GM23338 (cell line): Measurements from ENCODE around the gene MGAT2. TPM values are rescaled to one million over a fixed set of nuclear protein-coding genes. Genes with fewer than 3 reads are reported as not detected.

ENCODE experiments used
- ATAC-seq: fragments of 200-7000 bp; cut with Tn5 transposase; 3 replicates; pipeline ENCODE4 v1.9.1; 2020
- DNase-seq: peaks from one replicate; pipeline ENCODE4 v3.0.0-alpha.2; 2015; ENCODE audit warnings: low spot score
- H2AFZ ChIP-seq: fragments of 200-600 bp; sonication (generic); 2 replicates; pipeline ENCODE4 v1.8.0; 2016; ENCODE audit warnings: antibody characterized with exemption, mild to moderate bottlenecking, moderate library complexity
- H3F3A ChIP-seq: fragments of 200-600 bp; sonication (generic); replicated peaks from 2 replicates; pipeline ENCODE4 v1.8.0; 2017; ENCODE audit warnings: antibody characterized with exemption, mixed run types, low read depth
- H3K27ac ChIP-seq: fragments of 200-600 bp; sonication (generic); 2 replicates; pipeline ENCODE4 v1.6.1; 2016; ENCODE audit warnings: low read depth
- H3K27me3 ChIP-seq: fragments of 200-600 bp; sonication (generic); 2 replicates; pipeline ENCODE4 v1.8.0; 2016; ENCODE audit warnings: mild to moderate bottlenecking, mixed run types, moderate library complexity; ENCODE audit not compliant: insufficient read depth
- H3K36me3 ChIP-seq: fragments of 200-600 bp; sonication (generic); 2 replicates; pipeline ENCODE4 v1.8.0; 2016; ENCODE audit warnings: mild to moderate bottlenecking; ENCODE audit not compliant: insufficient read depth
- H3K4me1 ChIP-seq: fragments of 200-600 bp; sonication (generic); 2 replicates; pipeline ENCODE4 v1.8.0; 2016; ENCODE audit warnings: mild to moderate bottlenecking, moderate library complexity; ENCODE audit not compliant: insufficient read depth
- H3K4me2 ChIP-seq: fragments of 200-600 bp; sonication (generic); 2 replicates; pipeline ENCODE4 v1.7.1; 2017; ENCODE audit warnings: mixed run types
- H3K4me3 ChIP-seq: fragments of 200-600 bp; sonication (generic); 2 replicates; pipeline ENCODE4 v1.6.1; 2016; ENCODE audit warnings: mixed run types
- H3K79me2 ChIP-seq: fragments of 200-600 bp; sonication (generic); replicated peaks from 2 replicates; pipeline ENCODE4 v1.8.0; 2017; ENCODE audit warnings: mild to moderate bottlenecking; ENCODE audit not compliant: insufficient read depth
- H3K9me2 ChIP-seq: fragments of 200-600 bp; sonication (generic); 2 replicates; pipeline ENCODE4 v1.8.0; 2017; ENCODE audit not compliant: insufficient read depth
- H4K20me1 ChIP-seq: fragments of 200-600 bp; sonication (generic); replicated peaks from 2 replicates; pipeline ENCODE4 v1.8.0; 2017; ENCODE audit warnings: mild to moderate bottlenecking; ENCODE audit not compliant: insufficient read depth
- H3K27ac Mint-ChIP-seq: 2 replicates; pipeline ENCODE4 v1.8.0; 2020; ENCODE audit warnings: inconsistent platforms, mild to moderate bottlenecking, moderate library complexity, mixed read lengths
- H3K27me3 Mint-ChIP-seq: 3 replicates; pipeline ENCODE4 v1.8.0; 2022; ENCODE audit warnings: low read depth, mild to moderate bottlenecking, moderate library complexity, mixed read lengths, inconsistent platforms; ENCODE audit not compliant: insufficient read depth, poor library complexity
- H3K36me3 Mint-ChIP-seq: 3 replicates; pipeline ENCODE4 v1.8.0; 2021; ENCODE audit warnings: low read depth, mild to moderate bottlenecking, inconsistent platforms, moderate library complexity, mixed read lengths
- H3K4me1 Mint-ChIP-seq: 3 replicates; pipeline ENCODE4 v1.8.0; 2020; ENCODE audit warnings: mild to moderate bottlenecking, inconsistent platforms, mixed read lengths
- H3K4me3 Mint-ChIP-seq: 3 replicates; pipeline ENCODE4 v1.8.0; 2021; ENCODE audit warnings: moderate library complexity, mild to moderate bottlenecking, inconsistent platforms, mixed read lengths
- H3K9me3 Mint-ChIP-seq: 3 replicates; pipeline ENCODE4 v1.8.0; 2020; ENCODE audit warnings: moderate library complexity, mild to moderate bottlenecking, inconsistent platforms, mixed read lengths
- CREB1 ChIP-seq: fragments of 250-450 bp; sonication (Bioruptor Pico); IDR thresholded peaks from 2 replicates; pipeline ENCODE4 v1.5.0; 2020; ENCODE audit warnings: low read depth, mild to moderate bottlenecking, moderate library complexity
- CTCF ChIP-seq, 2 experiments: fragments of 200-600 bp in 1 of 2; sonication (generic) in 1 of 2; conservative IDR thresholded peaks; 2 replicates each; pipeline versions ENCODE4 v1.5.1 to v1.6.1; 2016 to 2017; ENCODE audit warnings: antibody characterized with exemption in 2 of 2, low read depth in 2 of 2, mild to moderate bottlenecking in 2 of 2, moderate library complexity in 1 of 2
- EZH2 ChIP-seq: fragments of 200-600 bp; sonication (generic); IDR thresholded peaks from one replicate; pipeline ENCODE4 v1.8.0; 2017; ENCODE audit warnings: antibody characterized with exemption, mild to moderate bottlenecking, low read depth; ENCODE audit not compliant: unreplicated experiment
- EZH2phosphoT487 ChIP-seq: fragments of 200-600 bp; sonication (generic); IDR thresholded peaks from one replicate; pipeline ENCODE4 v1.8.1; 2018; ENCODE audit warnings: antibody characterized with exemption; ENCODE audit not compliant: unreplicated experiment
- POLR2AphosphoS5 ChIP-seq: IDR thresholded peaks from 2 replicates; pipeline ENCODE4 v1.6.1; 2016; ENCODE audit warnings: antibody characterized with exemption, low read depth
- REST ChIP-seq: IDR thresholded peaks from one replicate; pipeline ENCODE4 v1.6.1; 2018; ENCODE audit warnings: antibody characterized with exemption; ENCODE audit not compliant: unreplicated experiment
- STAT1 ChIP-seq: IDR thresholded peaks from one replicate; pipeline ENCODE4 v1.6.1; 2016; ENCODE audit warnings: antibody characterized with exemption; ENCODE audit not compliant: unreplicated experiment
- long read RNA-seq: library from polyadenylated mRNA; unstranded; transcript quantifications from one replicate; pipeline ENCODE4 v2.0.0, GENCODE V29; 2020; ENCODE audit not compliant: unreplicated experiment
- polyA plus RNA-seq: library from polyadenylated mRNA; unstranded; fragments of >200 nt; fragmentation: Nextera tagmentation; extraction: Ambion mirVana; gene quantifications from 2 replicates; pipeline ENCODE4 v1.2.1, GENCODE V29; 2016
- total RNA-seq: library from RNA; depleted of rRNA; stranded (reverse); fragments of >200 nt; shearing (Covaris generic); gene quantifications from 2 replicates; pipeline ENCODE4 v1.2.3, GENCODE V29; 2014; rRNA removed

Gene MGAT2
- 25.7 and 31.6 TPM in 2 replicates for total RNA-seq
- 10.1 and 10.3 TPM in 2 replicates for polyA plus RNA-seq
- long read RNA-seq, partial matches to known transcripts = 0 of 2 reads
- long read RNA-seq, other reads (novel, unspliced or antisense) = 0 of 2 reads

GRCh38 chr14:49620182-49621113, at the start of gene MGAT2, which contains the start of gene RPL36AL:
MGAT2 (plus strand) TSS chr14:49620799; CDS start chr14:49621269, 470 bp downstream.
RPL36AL (minus strand) TSS chr14:49620626; CDS start chr14:49619104, 1,522 bp downstream.
- Mint-ChIP-seq H3K27me3 (peaks cover 1% of the 10 kb centered on the region), H3K27ac (peak within 1 kb of the TSS; percentile 98)
- peaks cover 51% of the 10 kb centered on the region for H3K79me2 ChIP-seq

More at GRCh38 chr14:49620182-49621113, at the start of gene MGAT2, which contains the start of gene RPL36AL:
- TF ChIP-seq EZH2 = no peak
- TF ChIP-seq CTCF (conservative IDR thresholded peaks at IDR 0.05; ENCODE audit: low read depth in 2 of 2) = 0 out of 4 replicates have a peak, but pooled peaks of 1 of the 2 experiments have one; percentile 1
- TF ChIP-seq POLR2AphosphoS5 = peak; percentile 98
- TF ChIP-seq STAT1 = no peak
- no peak for TF ChIP-seq EZH2phosphoT487
- peak; percentile 5 for TF ChIP-seq REST
- peak; percentile 64 for TF ChIP-seq CREB1 (CRISPR knock-in tag)
- Mint-ChIP-seq H3K4me3 (peak within 1 kb of the TSS; percentile 99), H3K36me3 (peaks cover 46% of the 10 kb centered on the region), H3K9me3 (no peaks in the 10 kb centered on the region), H3K4me1 (peaks cover 18% of the 10 kb centered on the region)
- H2AFZ ChIP-seq = peak within 1 kb of the TSS; percentile 38; the same call in 1 of the 2 replicates
- peak within 1 kb of the TSS; percentile 94 for H3K4me3 ChIP-seq
- H3K36me3 ChIP-seq = peaks cover 16% of the 10 kb centered on the region; the same call in 1 of the 2 replicates
- peak within 1 kb of the TSS; percentile 95 for H3K27ac ChIP-seq
- DNase-seq (peak; percentile 99), ATAC-seq (peak; percentile 97)
- peaks cover 29% of the 10 kb centered on the region for H4K20me1 ChIP-seq
- H3K4me2 ChIP-seq = peak within 1 kb of the TSS; percentile 92
- peaks cover 11% of the 10 kb centered on the region for H3K4me1 ChIP-seq
- H3K9me2 ChIP-seq = no peaks in the 10 kb centered on the region
- H3F3A ChIP-seq = peaks cover 16% of the 10 kb centered on the region
- H3K27me3 ChIP-seq = no peaks in the 10 kb centered on the region
